WERI-Rb-1 (cell line): ENCODE results near the gene PLEKHG1.

Experiments used
- DNase-seq: peaks from one replicate; pipeline ENCODE4 v3.0.0-alpha.2; 2020
- H3K27ac ChIP-seq: fragments of 250-450 bp; sonication (Bioruptor Pico); 2 replicates; pipeline ENCODE4 v1.5.1; 2020; ENCODE audit warnings: mild to moderate bottlenecking, moderate library complexity
- H3K27me3 ChIP-seq: fragments of 250-450 bp; sonication (Bioruptor Pico); 2 replicates; pipeline ENCODE4 v1.5.1; 2021; ENCODE audit warnings: mild to moderate bottlenecking, low read depth, moderate library complexity; ENCODE audit not compliant: insufficient read depth, severe bottlenecking
- H3K36me3 ChIP-seq: fragments of 250-450 bp; sonication (Bioruptor Pico); 2 replicates; pipeline ENCODE4 v1.5.1; 2020; ENCODE audit warnings: mild to moderate bottlenecking, moderate library complexity
- H3K4me3 ChIP-seq: 2 replicates; pipeline ENCODE4 v1.5.1; 2011; ENCODE audit warnings: low read depth, mild to moderate bottlenecking, control low read depth, low read length
- H3K9me3 ChIP-seq: fragments of 250-450 bp; sonication (Bioruptor Pico); 2 replicates; pipeline ENCODE4 v1.5.1; 2021; ENCODE audit warnings: mild to moderate bottlenecking, moderate library complexity; ENCODE audit not compliant: severe bottlenecking
- TF ChIP-seq, protein P1 (sequence below): IDR thresholded peaks from 2 replicates; pipeline ENCODE4 v1.5.1; 2011; ENCODE audit warnings: low read depth, mild to moderate bottlenecking, control low read depth, inconsistent platforms, low read length

Gene PLEKHG1

DNA sequence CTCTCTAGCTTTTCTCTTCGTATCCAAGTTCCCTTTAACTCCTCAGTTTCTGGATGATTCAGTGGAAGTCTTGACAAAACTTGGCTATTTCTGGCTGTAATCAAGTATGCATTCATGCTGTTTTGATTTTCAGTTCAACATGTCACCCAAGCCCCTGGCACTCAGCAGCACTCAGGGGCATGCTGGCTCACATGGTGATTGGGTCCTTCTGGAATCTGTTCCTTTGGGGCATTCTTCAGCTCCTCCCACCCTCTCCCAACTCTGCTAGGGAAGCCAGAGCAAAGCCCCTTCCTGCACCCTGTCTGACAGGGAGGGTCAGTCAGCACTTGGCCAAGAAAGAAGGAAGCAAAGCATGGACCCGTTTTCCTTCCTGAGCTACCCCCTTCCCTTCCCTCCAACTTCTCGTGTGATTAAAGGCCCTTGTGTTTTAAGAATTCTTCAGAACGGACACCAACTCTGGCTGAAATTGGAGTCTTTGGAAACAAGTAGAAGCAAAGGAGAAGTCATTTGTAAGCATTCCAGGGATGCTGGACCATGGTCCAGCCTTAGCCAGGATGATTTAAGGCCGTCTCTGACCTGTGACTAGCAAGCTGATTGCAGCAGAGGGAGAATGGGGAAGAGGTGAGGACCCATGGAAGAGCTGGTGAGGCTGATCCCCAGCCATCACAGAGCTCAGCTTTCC is 7.1 kb downstream of the PLEKHG1 start:
- H3K36me3 ChIP-seq: no peaks in the 10 kb centered on the region
- no peaks in the 10 kb centered on the region for H3K9me3 ChIP-seq
- no peak for DNase-seq
- no peak overlapping the region for H3K27ac ChIP-seq
- TF ChIP-seq, protein P1, sequence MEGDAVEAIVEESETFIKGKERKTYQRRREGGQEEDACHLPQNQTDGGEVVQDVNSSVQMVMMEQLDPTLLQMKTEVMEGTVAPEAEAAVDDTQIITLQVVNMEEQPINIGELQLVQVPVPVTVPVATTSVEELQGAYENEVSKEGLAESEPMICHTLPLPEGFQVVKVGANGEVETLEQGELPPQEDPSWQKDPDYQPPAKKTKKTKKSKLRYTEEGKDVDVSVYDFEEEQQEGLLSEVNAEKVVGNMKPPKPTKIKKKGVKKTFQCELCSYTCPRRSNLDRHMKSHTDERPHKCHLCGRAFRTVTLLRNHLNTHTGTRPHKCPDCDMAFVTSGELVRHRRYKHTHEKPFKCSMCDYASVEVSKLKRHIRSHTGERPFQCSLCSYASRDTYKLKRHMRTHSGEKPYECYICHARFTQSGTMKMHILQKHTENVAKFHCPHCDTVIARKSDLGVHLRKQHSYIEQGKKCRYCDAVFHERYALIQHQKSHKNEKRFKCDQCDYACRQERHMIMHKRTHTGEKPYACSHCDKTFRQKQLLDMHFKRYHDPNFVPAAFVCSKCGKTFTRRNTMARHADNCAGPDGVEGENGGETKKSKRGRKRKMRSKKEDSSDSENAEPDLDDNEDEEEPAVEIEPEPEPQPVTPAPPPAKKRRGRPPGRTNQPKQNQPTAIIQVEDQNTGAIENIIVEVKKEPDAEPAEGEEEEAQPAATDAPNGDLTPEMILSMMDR: no peak
- H3K4me3 ChIP-seq: no peak overlapping the region
- peaks cover 17% of the 10 kb centered on the region for H3K27me3 ChIP-seq

DNA sequence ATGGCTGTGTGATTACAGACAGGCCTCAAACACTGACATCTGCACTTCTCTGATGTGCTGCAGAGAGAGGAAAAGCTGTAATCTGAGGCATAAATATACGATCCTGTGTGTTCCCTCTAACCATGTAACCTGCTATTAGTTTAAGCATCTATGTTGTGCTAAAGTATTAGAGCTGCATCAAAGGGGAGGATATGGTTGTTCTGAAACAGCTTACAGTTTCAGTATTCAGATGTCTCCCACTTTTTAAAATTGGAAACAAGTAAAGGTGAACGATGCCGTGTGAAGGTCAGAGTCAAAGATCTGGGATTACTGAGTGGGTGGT is 7.6 kb downstream of the PLEKHG1 start:
- no peak overlapping the region for H3K27ac ChIP-seq
- H3K27me3 ChIP-seq: peaks cover 13% of the 10 kb centered on the region
- H3K36me3 ChIP-seq: no peaks in the 10 kb centered on the region
- DNase-seq: no peak
- no peaks in the 10 kb centered on the region for H3K9me3 ChIP-seq
- no peak overlapping the region for H3K4me3 ChIP-seq
- TF ChIP-seq, protein P1: no peak

DNA sequence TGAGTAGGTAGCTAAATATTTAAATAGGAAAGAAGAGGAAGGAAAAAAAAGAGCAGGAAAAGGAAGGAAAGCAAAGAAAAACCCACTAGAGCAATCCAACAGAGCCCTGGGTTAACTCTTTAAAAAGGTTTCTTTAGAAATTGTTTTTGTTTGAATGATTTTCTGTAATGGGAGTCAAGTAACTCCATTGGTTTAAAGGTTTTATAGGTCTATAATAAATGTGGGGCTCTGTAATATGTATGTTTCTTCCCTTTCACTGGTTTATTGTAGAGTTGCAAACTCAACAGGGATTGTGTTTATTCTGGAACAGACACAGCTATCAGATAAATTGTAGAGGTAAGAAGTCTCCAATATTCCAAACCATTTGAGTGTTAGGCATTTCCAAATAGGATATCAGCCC is 10.9 kb downstream of the PLEKHG1 start:
- Histone ChIP-seq H3K9me3 (no peaks in the 10 kb centered on the region), H3K4me3 (no peak overlapping the region), H3K27ac (no peak overlapping the region), H3K27me3 (peaks cover 28% of the 10 kb centered on the region), H3K36me3 (no peaks in the 10 kb centered on the region)
- no peak for DNase-seq
- TF ChIP-seq, protein P1: no peak

DNA sequence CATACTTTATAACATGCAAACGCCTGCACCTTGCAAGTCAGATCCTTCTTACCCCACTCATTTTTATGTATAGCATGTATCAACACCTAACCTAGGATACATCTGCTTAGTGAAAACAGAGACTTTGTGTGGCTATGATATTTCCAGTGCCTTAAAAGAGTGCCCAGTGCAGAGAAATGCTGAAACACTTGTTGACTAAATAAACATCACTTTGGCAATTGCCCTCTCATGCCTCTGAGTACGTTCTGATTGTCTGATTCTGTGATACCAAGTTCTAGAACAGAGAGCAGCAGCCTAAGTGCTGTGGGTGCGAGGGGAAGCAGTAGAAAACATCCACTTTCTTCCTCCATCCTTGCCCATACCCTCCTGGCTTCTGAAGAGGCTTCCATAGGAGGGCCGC is 13.6 kb downstream of the PLEKHG1 start:
- Histone ChIP-seq H3K4me3 (no peak overlapping the region), H3K9me3 (no peaks in the 10 kb centered on the region), H3K27me3 (peaks cover 33% of the 10 kb centered on the region), H3K27ac (no peak overlapping the region), H3K36me3 (no peaks in the 10 kb centered on the region)
- no peak for DNase-seq
- TF ChIP-seq, protein P1: no peak

DNA sequence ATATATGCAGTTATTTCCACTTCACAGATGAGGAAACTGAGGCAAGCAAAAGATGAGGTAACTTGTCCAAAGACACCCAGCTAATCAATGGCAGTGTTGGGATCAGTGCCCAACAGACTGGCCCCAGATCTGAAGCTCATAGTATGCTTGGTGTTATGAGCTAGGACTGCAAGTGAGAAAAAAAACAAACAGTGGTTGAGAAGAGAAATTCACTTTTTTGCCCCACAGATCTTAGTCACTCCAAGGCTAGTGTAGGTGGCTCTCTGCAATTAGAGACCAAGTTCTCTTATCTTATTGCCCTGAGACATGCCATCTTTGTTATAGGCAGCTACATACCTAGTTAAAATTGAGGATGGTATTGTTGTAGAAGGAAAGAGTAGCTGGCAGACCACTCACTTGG is 16.3 kb downstream of the PLEKHG1 start:
- TF ChIP-seq, protein P1: no peak
- no peak overlapping the region for H3K27ac ChIP-seq
- H3K9me3 ChIP-seq: no peaks in the 10 kb centered on the region
- no peak overlapping the region for H3K4me3 ChIP-seq
- H3K36me3 ChIP-seq: no peaks in the 10 kb centered on the region
- H3K27me3 ChIP-seq: peaks cover 24% of the 10 kb centered on the region
- no peak for DNase-seq

DNA sequence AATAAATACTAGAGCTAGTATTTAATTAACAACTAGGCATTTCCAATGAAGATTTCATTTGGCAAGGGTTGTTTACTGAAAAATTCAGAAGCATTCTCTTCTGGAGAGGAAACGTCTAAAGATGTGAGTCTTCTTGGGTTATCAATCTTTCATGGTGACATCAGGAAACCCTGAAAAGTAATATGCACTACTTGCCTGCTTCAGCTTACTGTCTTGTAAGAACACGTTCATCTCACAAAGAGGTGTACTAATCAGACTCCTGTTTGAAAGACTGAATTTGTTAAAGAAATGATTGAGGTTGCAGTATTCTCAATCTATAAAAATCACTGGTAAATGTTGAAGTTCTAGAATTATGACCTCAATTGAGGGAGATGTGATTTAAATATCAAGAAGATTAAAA is 16.9 kb downstream of the PLEKHG1 start:
- Histone ChIP-seq H3K27me3 (peaks cover 24% of the 10 kb centered on the region), H3K4me3 (no peak overlapping the region), H3K27ac (no peak overlapping the region), H3K9me3 (no peaks in the 10 kb centered on the region), H3K36me3 (no peaks in the 10 kb centered on the region)
- TF ChIP-seq, protein P1: no peak
- no peak for DNase-seq
